ENCODE measurements around the gene IGSF6. TPM values are rescaled to one million over a fixed set of nuclear protein-coding genes. Genes with fewer than 3 reads are reported as not detected.

IGSF6 gene
- total and polyA plus RNA-seq, 8 donors = 0.23 to 14.6 (median 0.85) TPM

- no peak overlapping the region for H3K4me3 ChIP-seq
- H3K36me3 ChIP-seq = peaks cover 0 to 8% (median 0%) of the 10 kb centered on the region in 3 donors
- no peak overlapping the region for H3K27ac ChIP-seq
- FAIRE-seq (no peak), ATAC-seq (no peak), DNase-seq (no peak)
- TF ChIP-seq CTCF (IDR thresholded peaks at IDR 0.05) = no peak
- no peaks in the 10 kb centered on the region for H3K9me3 ChIP-seq
- WGBS, 2 donors = 97 to 98% methylated on average over 5 of the region's 5 CpGs
- no peaks in the 10 kb centered on the region for H3K4me1 ChIP-seq
- intact Hi-C loops (cut with DNase I) = no loop called here
- H3K27me3 ChIP-seq = no peaks in the 10 kb centered on the region
These were observed 23.6 kb downstream of the IGSF6 start for GRCh38 chr16:21628772-21629171.

GRCh38 chr16:21628121-21628726, 24.2 kb downstream of the IGSF6 start:
- 98% methylated on average over 5 of the region's 5 CpGs for WGBS, 2 donors
- no peak for DNase-seq
- H3K4me3 ChIP-seq = no peak overlapping the region
- H3K27me3 ChIP-seq = no peaks in the 10 kb centered on the region
- TF ChIP-seq CTCF (IDR thresholded peaks at IDR 0.05) = no peak
- intact Hi-C loops (cut with DNase I) = no loop called here
- no peak for ATAC-seq
- H3K36me3 ChIP-seq = peaks cover 0 to 8% (median 0%) of the 10 kb centered on the region in 3 donors
- no peaks in the 10 kb centered on the region for H3K4me1 ChIP-seq
- no peak overlapping the region for H3K27ac ChIP-seq
- no peaks in the 10 kb centered on the region for H3K9me3 ChIP-seq
- FAIRE-seq = no peak

DNA sequence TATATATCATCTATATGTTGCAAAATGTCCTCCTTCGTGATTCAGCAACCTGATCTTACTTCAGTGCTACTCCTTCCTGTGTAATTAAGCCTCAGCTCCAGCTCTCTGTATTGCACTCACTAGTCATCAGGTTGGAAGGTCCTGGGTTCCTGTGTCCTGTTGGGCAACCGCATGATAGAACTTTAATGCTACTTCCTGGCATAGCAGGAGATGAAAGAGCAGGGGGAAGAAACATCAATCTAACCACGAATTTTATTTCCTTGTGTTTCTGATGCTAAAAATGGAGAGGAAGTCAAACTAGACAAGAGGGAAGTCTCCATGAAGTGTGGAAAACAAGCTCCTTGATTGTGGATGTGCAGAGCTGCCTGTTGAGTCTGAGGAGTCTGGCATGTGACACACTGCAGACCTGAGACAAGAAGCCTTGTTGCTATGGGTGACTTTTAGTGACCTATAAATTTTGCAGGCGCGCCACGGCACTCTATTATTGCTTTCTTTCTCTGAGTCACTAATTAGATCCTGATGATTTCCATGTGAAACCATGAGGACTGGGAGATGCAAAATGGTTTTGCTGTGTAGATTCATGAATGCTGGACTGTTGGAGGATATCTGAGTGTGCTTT, 25.6 kb downstream of the IGSF6 start:
- no peak for FAIRE-seq
- TF ChIP-seq CTCF (IDR thresholded peaks at IDR 0.05) = no peak
- WGBS, 2 donors = 74 to 75% methylated on average over 6 of the region's 6 CpGs

GRCh38 chr16:21625026-21625425, 27.4 kb downstream of the IGSF6 start:
- 59 to 64% methylated on average over 1 of the region's 1 CpG for WGBS, 2 donors
- FAIRE-seq = no peak
- TF ChIP-seq CTCF (IDR thresholded peaks at IDR 0.05) = no peak
- no peaks in the 10 kb centered on the region for H3K9me3 ChIP-seq
- H3K27me3 ChIP-seq = no peaks in the 10 kb centered on the region
- peaks cover 0 to 8% (median 0%) of the 10 kb centered on the region in 3 donors for H3K36me3 ChIP-seq
- no peak overlapping the region for H3K4me3 ChIP-seq
- H3K4me1 ChIP-seq = no peaks in the 10 kb centered on the region
- intact Hi-C loops (cut with DNase I) = no loop called here
- H3K27ac ChIP-seq = no peak overlapping the region
- no peak for ATAC-seq
- no peak for DNase-seq

More for the DNA sequence above, 25.6 kb downstream of the IGSF6 start:
- ATAC-seq (peak in 2 of 4 donors; percentile 48 to 63), DNase-seq (no peak)
- H3K27ac ChIP-seq = peak overlapping the region in 1 of 4 donors; percentile 16
- intact Hi-C loops (cut with DNase I) = no loop called here
- no peaks in the 10 kb centered on the region for H3K9me3 ChIP-seq
- H3K4me1 ChIP-seq = no peaks in the 10 kb centered on the region
- H3K4me3 ChIP-seq = no peak overlapping the region
- peaks cover 0 to 8% (median 0%) of the 10 kb centered on the region in 3 donors for H3K36me3 ChIP-seq
- no peaks in the 10 kb centered on the region for H3K27me3 ChIP-seq

- Histone ChIP-seq H3K27ac (no peak overlapping the region), H3K9me3 (no peaks in the 10 kb centered on the region), H3K4me1 (no peaks in the 10 kb centered on the region), H3K27me3 (no peaks in the 10 kb centered on the region), H3K4me3 (no peak overlapping the region), H3K36me3 (peaks cover 0 to 8% (median 0%) of the 10 kb centered on the region in 3 donors)
- WGBS, 2 donors = 97 to 100% methylated on average over 1 of the region's 1 CpG
- FAIRE-seq = no peak
- no peak for TF ChIP-seq CTCF (IDR thresholded peaks at IDR 0.05)
- intact Hi-C loops (cut with DNase I) = no loop called here
- DNase-seq = no peak
- ATAC-seq = no peak
These were observed 29.9 kb downstream of the IGSF6 start for GRCh38 chr16:21622545-21622944.
